Retinal pigment epithelial cell (primary cell): ENCODE results near the gene SYT9.

ENCODE experiments used
- DNase-seq: peaks from one replicate; pipeline ENCODE4 v3.0.0-alpha.2; 2010; ENCODE audit warnings: low read depth
- H3K4me3 ChIP-seq: 2 replicates; pipeline ENCODE4 v1.5.1; 2011; ENCODE audit warnings: mild to moderate bottlenecking, low read length, control low read depth, moderate library complexity
- CTCF ChIP-seq: conservative IDR thresholded peaks from 2 replicates; pipeline ENCODE4 v1.5.1; 2011; ENCODE audit warnings: low read depth, low read length, control low read depth, inconsistent platforms

The SYT9 gene

GRCh38 chr11:7418061-7418460 lies 166.4 kb downstream of the SYT9 start:
- no peak overlapping the region for H3K4me3 ChIP-seq
- no peak for TF ChIP-seq CTCF
- no peak for DNase-seq

- H3K4me3 ChIP-seq, result no peak overlapping the region
- no peak for TF ChIP-seq CTCF
- no peak for DNase-seq
Measured at GRCh38 chr11:7418906-7419305, 167.2 kb downstream of the SYT9 start.

- DNase-seq, result no peak
- no peak overlapping the region for H3K4me3 ChIP-seq
Measured at GRCh38 chr11:7421136-7421535, 169.4 kb downstream of the SYT9 start.

GRCh38 chr11:7422544-7423331 lies 171.0 kb downstream of the SYT9 start:
- TF ChIP-seq CTCF, result no peak
- no peak for DNase-seq
- H3K4me3 ChIP-seq, result no peak overlapping the region

More at GRCh38 chr11:7421136-7421535, 169.4 kb downstream of the SYT9 start:
- TF ChIP-seq CTCF, result no peak

- DNase-seq, result no peak
- H3K4me3 ChIP-seq, result no peak overlapping the region
- no peak for TF ChIP-seq CTCF
Measured at GRCh38 chr11:7423946-7424345, 172.2 kb downstream of the SYT9 start.

- H3K4me3 ChIP-seq, result no peak overlapping the region
- no peak for TF ChIP-seq CTCF
- DNase-seq, result no peak
Measured at GRCh38 chr11:7427733-7428132, 176.0 kb downstream of the SYT9 start.

GRCh38 chr11:7428196-7428595 lies 176.5 kb downstream of the SYT9 start:
- no peak for TF ChIP-seq CTCF
- DNase-seq, result no peak
- H3K4me3 ChIP-seq, result no peak overlapping the region
